Activated CD4-positive, alpha-beta T cell treated with anti-CD3 and anti-CD28 coated beads, Interleukin-2, amount 50 U/mL, for 16 hours (primary cell): ENCODE results near the gene MZB1.
"Not testable (repeated sequence)": the region's sequence is repeated elsewhere in the genome, so short reads cannot be mapped to it uniquely, and the experiment has no call there.

Experiments
- DNase-seq: peaks from one replicate; pipeline ENCODE4 v3.0.0-alpha.2; 2020

Gene MZB1

DNA sequence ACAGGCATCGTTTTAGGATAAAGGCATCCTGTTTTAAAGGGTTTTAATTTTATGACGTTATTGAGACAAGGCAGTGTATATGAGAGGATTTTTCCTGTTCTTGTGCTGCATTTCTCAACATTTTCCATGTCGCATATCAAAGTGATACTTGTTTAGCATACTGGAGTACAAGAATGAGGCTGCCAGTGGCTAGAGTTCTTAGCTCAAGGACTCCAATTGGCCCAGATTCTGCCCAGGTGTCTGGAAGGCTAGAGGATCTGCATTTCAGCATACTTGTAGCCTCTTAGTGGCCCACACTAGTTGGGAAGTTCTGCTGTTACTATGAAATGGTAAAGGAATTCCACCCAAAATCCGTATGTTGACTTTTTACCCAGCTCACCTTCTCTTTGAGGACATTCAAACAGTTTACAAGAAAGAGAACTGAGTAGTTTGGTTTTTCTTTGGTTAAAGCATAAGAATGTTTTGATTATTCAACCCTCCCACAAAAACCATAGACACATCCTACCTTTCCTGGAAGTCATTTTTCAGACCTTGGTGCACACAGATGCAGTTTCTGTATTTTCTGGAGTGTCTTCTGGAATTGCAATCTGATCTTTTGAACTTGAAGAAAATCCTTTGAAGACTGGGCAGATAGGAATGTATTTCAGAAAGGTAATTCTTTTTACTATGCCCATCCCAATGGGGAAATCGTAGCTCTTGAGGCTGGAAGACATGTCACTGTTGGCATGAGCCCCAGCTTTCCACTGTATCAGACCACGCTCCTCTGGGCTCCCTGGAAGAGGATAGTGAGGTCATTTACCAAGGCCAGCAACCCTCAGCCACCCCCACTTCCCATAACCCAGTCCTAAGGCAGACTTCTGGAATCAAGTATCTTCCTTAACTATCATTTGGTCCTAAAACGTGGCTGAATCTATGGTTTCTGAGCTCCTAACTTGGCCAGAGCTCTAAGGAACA is 18.0 kb downstream of the MZB1 start:
- DNase-seq = no peak

DNA sequence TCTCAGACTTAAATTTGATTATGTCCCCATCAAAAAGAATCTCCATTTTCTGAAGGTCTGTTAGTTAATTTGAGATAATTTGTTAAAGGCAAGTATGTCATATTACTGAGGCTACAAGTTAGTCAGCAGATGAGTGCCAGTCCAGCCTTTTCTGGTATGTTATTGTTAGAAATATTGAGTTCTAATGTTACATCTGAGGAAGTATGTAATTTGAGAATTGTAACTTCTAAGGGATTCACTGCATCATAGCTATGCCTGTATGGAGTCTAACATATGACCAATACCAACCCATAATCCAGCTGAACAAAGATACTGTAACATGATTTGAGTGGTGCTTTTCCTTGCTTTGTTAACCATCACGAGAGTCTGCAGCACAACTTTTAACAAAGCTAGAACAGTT is 20.5 kb downstream of the MZB1 start:
- DNase-seq = no peak

DNA sequence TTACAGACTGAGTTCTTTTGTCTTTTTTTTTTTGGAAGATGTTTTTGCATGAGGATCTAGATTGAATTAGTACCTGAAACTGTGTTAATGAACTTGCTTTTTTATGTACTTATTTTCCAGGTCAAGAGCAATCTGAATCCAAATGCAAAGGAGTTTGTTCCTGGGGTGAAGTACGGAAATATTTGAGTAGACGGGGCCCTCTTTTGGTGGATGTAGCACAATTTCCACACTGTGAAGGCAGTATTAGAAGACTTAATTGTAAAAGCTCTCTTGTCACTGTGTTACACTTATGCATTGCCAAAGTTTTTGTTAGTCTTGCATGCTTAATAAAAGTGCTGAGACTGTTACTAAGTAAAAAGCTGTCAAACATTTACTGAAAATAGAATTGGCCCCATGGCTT is 21.1 kb downstream of the MZB1 start:
- no peak for DNase-seq

DNA sequence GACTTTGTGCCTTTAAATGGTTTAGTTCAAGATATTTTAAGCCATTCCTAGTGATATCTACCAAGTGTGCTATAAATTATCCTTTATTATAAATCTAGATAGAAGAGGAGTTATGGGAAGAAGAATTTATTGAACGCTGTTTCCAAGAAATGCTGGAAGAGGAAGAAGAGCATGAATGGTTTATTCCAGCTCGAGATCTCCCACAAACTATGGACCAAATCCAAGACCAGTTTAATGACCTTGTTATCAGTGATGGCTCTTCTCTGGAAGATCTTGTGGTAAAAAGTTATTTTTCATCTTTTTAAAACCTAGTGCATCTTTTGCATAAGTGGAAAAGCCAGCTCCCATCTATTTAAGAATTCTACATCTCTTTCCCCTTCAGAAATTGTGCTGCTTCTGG is 25.2 kb downstream of the MZB1 start:
- DNase-seq = no peak

DNA sequence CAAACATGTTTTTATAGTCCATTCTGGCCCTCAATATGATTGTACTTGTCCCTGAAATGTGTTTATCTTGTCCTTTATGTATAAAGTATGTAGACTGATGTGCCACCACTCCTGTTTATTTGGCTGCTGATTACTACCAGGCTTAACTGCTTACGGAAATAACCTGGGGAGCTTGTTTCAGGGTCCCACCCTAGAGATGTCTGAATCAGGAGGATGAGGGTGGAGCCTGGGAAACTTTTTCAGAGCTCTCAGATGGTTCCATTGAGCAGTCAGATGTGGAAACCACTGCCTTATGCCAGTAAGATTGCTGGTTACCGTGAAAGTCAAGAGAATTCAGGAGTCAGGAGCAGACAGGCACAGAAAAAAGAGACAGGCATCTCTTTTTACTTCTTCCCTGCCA is 25.8 kb downstream of the MZB1 start:
- DNase-seq = no peak

DNA sequence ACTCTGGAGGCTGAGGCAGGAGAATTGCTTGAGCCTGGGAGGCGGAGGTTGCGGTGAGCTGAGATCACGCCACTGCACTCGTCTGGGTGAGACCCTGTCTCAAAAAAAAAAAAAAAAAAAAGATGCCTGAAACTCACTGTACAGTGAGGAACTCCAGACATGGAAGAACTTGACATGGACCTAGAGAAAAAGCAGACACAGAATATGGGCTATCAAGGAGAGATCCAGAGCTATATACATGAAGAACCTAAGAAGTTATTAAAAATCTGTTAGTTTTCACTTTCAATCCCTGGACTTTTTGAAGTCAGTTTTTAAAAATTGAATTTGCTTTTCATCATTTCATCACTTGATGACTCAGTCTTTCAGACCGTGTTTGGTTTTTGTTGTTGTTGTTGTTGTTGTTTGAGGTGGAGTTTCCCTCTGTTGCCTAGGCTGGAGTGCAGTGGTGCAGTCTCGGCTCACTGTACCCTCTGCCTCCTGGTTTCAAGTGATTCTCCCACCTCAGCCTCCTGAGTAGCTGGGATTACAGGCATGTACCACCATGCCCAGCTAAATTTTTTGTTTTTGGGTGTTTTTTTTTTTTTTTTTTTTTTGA is 27.8 kb downstream of the MZB1 start:
- peak; percentile 15 for DNase-seq

DNA sequence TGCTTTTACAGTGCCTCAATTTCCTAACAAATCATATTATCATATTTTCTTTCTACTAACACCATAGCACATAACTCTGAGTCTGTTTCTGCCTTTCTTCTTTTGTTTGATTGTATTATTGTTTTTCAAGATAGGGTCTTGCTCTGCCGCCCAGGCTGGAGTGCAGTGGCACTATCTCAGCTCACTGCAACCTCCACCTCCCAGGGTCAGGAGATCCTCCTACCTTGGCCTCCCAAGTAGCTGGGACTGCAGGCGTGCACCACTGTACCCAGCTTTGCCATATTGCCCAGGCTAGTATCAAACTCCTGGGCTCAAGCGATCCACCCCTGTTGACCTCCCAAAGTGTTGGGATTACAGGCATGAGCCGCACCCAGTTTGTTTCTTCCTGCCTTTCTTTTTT is 29.3 kb downstream of the MZB1 start:
- DNase-seq = no peak

DNA sequence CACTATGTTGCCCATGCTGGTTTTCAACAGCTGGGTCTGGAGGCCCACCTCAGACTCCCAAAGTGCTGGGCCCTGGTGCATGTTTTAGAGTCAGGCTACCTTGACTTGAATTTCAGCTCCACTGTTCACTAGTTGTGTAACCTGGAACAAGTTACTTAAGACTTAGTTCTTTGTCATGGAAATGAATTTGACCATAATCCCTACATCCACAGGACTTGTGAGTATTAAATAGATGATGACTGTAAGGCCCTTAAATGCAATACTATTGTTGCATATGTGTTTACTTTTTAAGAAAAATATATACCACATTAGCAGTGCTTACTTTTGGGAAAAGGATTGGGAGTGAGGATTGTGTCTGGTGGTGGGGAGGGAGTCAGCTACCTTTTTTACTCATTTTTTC is 31.6 kb downstream of the MZB1 start:
- no peak for DNase-seq

DNA sequence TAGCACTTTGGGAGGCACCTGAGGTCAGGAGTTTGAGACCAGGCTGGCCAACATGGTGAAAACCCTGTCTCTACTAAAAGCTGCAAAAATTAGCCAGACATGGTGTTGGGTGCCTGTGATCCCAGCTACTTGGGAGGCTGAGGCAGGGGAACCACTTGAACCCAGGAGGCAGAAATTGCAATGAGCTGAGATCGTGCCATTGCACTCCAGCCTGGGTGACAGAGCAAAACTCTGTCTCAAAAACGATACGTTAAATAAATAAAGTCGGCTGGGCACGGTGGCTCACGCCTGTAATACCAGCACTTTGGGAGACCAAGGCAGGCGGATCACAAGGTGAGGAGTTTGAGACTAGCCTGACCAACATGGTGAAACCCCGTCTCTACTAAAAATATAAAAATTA is 33.8 kb downstream of the MZB1 start:
- not testable (repeated sequence) for DNase-seq

DNA sequence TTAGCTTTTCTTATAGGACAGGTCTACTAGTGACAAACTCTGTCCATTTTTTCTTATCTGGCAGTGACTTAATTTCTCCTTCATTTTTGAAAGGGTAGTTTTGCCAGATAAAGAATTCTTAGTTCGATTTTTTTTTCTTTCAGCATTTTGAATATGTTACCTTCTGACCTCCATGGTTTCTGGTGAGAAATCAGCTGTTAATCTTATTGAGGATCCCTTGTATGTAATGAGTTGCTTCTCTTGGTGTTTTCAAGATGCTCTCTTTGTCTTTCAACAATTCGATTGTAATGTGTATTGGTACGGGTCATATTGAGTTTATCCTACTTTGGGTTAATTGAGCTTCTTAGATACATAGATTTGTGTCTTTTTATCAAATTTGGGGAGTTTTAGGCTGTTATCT is 35.5 kb downstream of the MZB1 start:
- DNase-seq = no peak

DNA sequence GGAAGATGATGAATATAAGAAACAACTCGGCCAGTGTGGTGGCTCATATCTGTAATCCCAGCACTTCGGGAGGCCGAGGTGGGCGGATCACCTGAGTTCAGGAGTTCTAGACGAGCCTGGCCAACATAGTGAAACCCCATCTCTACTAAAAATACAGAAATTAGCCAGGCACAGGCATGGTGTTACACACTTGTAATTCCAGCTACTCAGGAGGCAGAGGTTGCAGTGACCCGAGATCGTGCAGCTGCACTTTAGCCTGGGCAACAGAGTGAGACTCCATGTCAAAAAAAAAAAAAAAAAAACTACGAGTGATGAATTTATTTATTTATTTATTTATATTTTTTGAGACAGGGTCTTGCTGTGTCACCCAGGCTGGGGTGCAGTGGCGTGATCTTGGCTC is 41.9 kb downstream of the MZB1 start:
- not testable (repeated sequence) for DNase-seq

DNA sequence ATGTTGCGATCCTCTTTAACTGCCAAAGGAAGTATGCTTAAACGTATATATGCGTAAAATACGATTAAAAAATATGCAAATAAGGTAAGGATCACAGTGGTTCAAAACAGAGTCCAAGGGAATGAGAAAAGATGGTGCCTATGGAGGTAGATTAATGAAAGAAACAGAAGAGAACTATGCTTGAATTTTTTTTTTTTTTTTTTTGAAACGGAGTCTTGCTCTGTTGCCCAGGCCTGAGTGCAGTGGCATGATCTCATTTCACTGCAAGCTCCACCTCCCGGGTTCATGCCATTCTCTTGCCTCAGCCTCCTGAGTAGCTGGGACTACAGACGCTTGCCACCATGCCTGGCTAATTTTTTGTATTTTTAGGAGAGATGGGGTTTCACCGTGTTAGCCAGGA is 44.3 kb downstream of the MZB1 start:
- not testable (repeated sequence) for DNase-seq

DNA sequence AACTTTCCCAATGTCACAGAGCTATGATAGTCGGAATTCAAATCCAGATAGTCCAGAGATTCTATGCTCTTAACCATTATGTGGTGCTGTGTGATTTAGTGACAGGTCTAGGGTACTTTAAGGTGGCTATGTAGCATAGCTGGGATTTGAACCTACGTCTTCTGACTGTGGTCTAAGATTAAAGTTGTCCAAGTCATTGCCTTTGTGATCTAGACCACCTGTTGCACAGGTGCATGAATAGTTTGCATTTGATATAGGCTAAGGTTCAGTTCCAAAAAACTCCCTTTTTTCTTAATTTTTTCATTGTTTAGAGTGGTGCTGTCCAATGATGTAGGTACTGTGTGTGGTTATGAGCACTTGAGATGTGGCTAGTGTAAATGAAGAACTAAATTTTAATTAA is 45.5 kb downstream of the MZB1 start:
- DNase-seq = no peak

DNA sequence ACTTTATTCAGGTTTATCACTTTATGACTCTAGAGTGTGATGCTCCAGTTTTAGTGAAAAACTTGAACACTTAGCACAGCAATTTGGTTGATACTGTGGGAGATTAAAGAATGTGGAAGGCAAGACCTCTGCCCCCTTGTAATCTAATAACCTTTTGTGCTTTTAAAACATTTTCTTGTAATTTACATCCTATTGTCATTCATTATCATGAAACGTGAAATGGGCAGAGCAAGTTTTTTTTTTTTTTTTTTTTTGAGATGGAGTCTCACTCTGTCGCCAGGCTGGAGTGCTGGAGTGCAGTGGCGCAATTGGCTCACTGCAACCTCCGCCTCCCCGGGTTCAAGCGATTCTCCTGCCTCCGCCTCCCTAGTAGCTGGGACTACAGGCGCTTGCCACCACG is 46.2 kb downstream of the MZB1 start:
- no peak for DNase-seq

DNA sequence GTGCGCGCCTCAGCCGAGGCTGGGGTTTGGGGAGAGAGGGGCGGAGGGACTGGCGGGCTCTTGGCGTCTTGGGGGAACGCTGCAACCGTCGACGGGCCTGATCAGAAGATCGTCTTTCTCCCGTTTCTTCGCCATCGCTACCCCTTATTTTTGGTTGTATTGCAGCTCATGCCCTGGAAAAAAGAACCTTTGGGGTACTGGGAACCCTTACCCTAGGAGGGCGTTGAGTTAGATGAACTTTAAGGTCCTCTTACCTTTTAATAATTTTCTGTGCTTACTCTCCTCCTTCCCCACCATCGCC is 47.3 kb downstream of the MZB1 start:
- DNase-seq = peak; percentile 85

DNA sequence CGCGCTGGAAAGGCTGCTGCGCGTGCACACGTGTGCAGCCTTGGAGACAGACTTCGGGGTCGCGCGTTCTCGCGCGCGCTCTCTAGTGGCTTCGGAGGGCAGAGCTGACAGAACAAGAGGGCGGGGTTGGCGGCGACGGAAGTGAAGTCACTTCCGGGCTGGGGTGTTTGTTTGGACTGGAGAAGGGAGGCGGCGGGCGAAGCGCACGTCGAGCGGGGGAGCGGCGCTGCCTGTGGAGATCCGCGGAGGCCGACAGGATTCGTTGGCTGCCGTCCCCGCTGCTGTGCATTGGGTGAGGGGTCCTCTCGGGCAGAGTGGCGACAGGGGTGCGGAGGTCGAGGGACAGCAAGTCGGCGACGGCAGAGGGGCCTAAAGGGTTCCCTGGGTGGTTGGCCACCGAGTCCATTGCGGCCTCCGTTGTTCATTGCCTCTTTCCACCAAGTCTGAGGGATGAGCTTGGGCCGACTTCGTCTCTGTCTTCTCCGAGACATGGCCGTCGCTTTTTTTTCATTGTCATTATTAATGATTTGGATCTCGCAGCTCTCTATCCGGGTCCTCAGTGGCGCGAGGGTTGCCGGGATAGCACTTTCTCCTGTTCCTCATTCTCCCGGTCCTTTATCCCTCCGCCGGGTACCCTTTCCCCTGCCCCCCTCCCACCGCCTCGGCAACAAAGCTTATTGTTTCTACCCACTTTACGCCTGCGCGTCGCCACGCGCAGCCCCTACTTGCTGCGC is 47.9 kb downstream of the MZB1 start, which contains the start of gene PAIP2:
TSS of gene PAIP2 (plus strand) at position 166 of the 734 bp plus-strand sequence. CDS start 21,931 bp downstream, outside the sequence.
- peak; percentile 99 for DNase-seq

DNA sequence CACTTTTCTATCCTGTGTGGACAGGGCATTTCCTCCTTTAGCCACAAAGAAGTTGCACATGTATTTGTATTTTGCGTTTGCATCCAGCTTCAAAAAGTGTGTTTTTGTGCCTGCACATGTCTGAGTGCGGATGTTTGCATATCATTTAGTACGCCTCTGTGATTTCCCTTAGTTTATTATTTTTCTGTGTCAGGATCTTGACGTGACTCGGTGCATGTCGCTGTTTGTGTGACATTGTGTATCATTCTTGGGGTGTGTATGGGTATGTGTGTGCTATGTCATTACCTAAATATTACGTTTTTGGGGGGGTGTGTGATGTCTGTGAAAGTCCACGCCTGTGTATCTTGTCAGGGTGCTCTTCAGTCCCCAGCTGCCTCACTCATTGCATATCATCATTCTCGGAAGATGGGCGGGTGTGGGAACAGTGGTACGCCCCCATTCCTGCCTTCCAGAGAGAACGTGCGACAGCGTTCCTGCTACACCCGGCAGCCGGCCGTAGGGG is 48.5 kb downstream of the MZB1 start:
- DNase-seq = no peak

DNA sequence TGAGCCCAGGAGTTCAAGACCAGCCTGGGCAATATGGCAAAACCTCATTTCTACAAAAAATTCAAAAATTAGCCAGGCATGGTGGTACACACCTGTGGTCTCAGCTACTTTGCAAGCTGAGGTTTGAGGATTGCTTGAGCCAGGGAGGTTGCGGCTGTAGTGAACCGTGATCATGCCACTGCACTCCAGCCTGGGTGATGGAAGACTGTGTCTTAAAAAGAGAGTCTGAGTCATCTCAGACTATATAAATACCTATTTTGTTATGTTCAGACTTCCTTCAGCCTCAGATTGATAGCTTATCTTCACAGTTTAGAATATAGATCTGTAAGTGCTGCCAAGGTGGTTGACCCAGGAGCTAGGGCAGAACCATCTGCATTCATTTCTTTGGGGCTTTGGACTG is 49.7 kb downstream of the MZB1 start:
- peak; percentile 14 for DNase-seq
